Measurements from ENCODE around the gene ARID1B. TPM values are rescaled to one million over a fixed set of nuclear protein-coding genes. Genes with fewer than 3 reads are reported as not detected.

The ARID1B gene
- total RNA-seq, 1 donor from 2014 or later: 47.3 TPM

- DNase-seq (ENCODE audit: low read depth): no peak
- TF ChIP-seq CTCF (IDR thresholded peaks at IDR 0.05; ENCODE audit: insufficient read depth, low read length, poor library complexity, severe bottlenecking): no peak
- Histone ChIP-seq H3K36me3 (ENCODE audit: control insufficient read depth, insufficient read depth, low read length) (no peaks in the 10 kb centered on the region), H3K4me3 (ENCODE audit: low read depth, low read length) (no peak overlapping the region), H3K27me3 (ENCODE audit: control insufficient read depth, insufficient read depth, low read length) (no peaks in the 10 kb centered on the region)
These were observed 6.8 kb downstream of the ARID1B start for GRCh38 chr6:156783958-156784357.

- no peaks in the 10 kb centered on the region for H3K27me3 ChIP-seq (ENCODE audit: control insufficient read depth, insufficient read depth, low read length)
- H3K36me3 ChIP-seq (ENCODE audit: control insufficient read depth, insufficient read depth, low read length): no peaks in the 10 kb centered on the region
These were observed 9.5 kb downstream of the ARID1B start for GRCh38 chr6:156786652-156787051.

DNA sequence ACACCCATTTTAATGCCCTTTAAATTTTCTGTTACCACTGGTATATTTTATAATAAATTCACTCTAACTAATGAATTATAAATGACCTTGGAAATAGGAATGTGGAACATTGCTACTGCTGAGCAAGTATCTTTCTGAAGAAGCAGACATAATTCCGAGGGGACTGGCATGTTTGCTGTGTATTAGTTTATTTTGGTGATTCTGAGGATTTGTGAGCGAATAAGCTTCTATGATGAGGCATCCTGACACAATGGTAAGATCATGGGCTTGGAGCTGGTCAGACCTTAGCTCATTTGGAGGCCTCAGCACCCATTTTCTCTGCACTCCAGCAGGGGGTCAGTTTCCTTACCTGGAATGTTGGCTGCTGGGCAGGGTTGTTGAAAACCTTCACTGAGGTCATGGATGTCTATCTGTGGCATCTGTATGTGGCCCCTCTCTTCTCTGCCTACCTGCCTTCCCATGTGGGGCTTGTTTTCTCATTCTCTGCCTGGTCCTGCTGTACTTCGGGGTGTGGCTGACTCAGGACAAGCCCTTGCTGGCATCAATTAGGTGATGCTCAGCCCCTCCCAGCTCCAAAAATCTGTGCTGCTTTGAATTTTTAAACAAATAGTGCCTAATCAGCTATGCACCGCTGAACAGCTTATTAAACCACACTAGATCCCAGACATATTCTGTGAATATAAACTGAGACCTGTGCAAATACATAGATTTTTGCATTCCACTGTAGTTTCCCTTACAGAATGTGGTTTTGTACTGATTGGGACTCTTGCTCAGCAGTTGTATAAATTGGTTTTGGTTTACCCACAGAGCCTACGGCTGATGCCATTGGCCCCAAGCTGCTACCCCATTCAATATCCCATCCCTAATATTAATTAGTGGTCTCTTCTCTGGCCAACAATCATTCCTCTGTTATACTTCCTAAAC lies 10.7 kb downstream of the ARID1B start:
- Histone ChIP-seq H3K4me3 (ENCODE audit: low read depth, low read length) (no peak overlapping the region), H3K27me3 (ENCODE audit: control insufficient read depth, insufficient read depth, low read length) (no peaks in the 10 kb centered on the region), H3K36me3 (ENCODE audit: control insufficient read depth, insufficient read depth, low read length) (no peaks in the 10 kb centered on the region)
- peak; percentile 9 for TF ChIP-seq CTCF (IDR thresholded peaks at IDR 0.05; ENCODE audit: insufficient read depth, low read length, poor library complexity, severe bottlenecking)
- DNase-seq (ENCODE audit: low read depth): no peak

More at GRCh38 chr6:156786652-156787051, 9.5 kb downstream of the ARID1B start:
- TF ChIP-seq CTCF (IDR thresholded peaks at IDR 0.05; ENCODE audit: insufficient read depth, low read length, poor library complexity, severe bottlenecking): no peak
- DNase-seq (ENCODE audit: low read depth): no peak
- no peak overlapping the region for H3K4me3 ChIP-seq (ENCODE audit: low read depth, low read length)

GRCh38 chr6:156789081-156789943 lies 12.1 kb downstream of the ARID1B start:
- H3K4me3 ChIP-seq (ENCODE audit: low read depth, low read length): no peak overlapping the region
- DNase-seq (ENCODE audit: low read depth): no peak
- TF ChIP-seq CTCF (IDR thresholded peaks at IDR 0.05; ENCODE audit: insufficient read depth, low read length, poor library complexity, severe bottlenecking): no peak
- no peaks in the 10 kb centered on the region for H3K27me3 ChIP-seq (ENCODE audit: control insufficient read depth, insufficient read depth, low read length)
- H3K36me3 ChIP-seq (ENCODE audit: control insufficient read depth, insufficient read depth, low read length): no peaks in the 10 kb centered on the region

- Histone ChIP-seq H3K4me3 (ENCODE audit: low read depth, low read length) (no peak overlapping the region), H3K36me3 (ENCODE audit: control insufficient read depth, insufficient read depth, low read length) (no peaks in the 10 kb centered on the region)
- DNase-seq (ENCODE audit: low read depth): no peak
These were observed 13.6 kb downstream of the ARID1B start for GRCh38 chr6:156790711-156791319.

More at GRCh38 chr6:156790711-156791319, 13.6 kb downstream of the ARID1B start:
- TF ChIP-seq CTCF (IDR thresholded peaks at IDR 0.05; ENCODE audit: insufficient read depth, low read length, poor library complexity, severe bottlenecking): no peak
- H3K27me3 ChIP-seq (ENCODE audit: control insufficient read depth, insufficient read depth, low read length): no peaks in the 10 kb centered on the region
